Measurements from ENCODE around the gene TRIM61.

DNA sequence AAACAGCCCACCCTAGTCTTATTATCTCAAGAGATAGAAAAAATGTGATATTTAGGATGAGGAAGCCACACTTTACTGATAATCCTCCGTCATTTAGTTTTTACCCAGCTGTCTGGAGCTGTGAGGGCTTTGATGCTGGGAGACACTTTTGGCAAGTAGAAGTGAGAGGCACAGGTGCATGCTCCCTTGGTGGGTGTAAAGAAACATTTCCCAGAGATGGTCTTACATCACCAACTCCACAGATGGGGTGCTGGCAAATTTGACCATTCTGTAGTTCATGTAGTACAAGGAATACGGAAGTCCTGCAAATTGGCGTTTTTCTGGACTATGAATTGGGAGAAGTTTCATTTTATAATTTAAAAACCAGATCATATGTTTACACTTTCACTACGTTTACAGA is 28.5 kb downstream of the TRIM61 start:
- TF ChIP-seq TAF1 (IDR thresholded peaks at IDR 0.05; ENCODE audit: low read depth): no peak
- TF ChIP-seq, protein P1, sequence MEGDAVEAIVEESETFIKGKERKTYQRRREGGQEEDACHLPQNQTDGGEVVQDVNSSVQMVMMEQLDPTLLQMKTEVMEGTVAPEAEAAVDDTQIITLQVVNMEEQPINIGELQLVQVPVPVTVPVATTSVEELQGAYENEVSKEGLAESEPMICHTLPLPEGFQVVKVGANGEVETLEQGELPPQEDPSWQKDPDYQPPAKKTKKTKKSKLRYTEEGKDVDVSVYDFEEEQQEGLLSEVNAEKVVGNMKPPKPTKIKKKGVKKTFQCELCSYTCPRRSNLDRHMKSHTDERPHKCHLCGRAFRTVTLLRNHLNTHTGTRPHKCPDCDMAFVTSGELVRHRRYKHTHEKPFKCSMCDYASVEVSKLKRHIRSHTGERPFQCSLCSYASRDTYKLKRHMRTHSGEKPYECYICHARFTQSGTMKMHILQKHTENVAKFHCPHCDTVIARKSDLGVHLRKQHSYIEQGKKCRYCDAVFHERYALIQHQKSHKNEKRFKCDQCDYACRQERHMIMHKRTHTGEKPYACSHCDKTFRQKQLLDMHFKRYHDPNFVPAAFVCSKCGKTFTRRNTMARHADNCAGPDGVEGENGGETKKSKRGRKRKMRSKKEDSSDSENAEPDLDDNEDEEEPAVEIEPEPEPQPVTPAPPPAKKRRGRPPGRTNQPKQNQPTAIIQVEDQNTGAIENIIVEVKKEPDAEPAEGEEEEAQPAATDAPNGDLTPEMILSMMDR (IDR thresholded peaks at IDR 0.05; ENCODE audit: poor library complexity, severe bottlenecking): no peak
- no peak for TF ChIP-seq EZH2 (IDR thresholded peaks at IDR 0.05; ENCODE audit: borderline replicate concordance, insufficient read depth, low read length, poor library complexity, severe bottlenecking)
